Stimulated activated CD4-positive, alpha-beta T cell treated with anti-CD3 and anti-CD28 coated beads, Interleukin-1b, Interleukin-23, amount 100 ng/mL, for 4 hours (primary cell): Measurements from ENCODE around the gene APOBEC2.

Experiments used
- DNase-seq, 2 donors: peaks; one replicate each; pipeline ENCODE4 v3.0.0-alpha.2; 2020; ENCODE audit warnings: low read depth in 2 of 2

APOBEC2 gene

GRCh38 chr6:41085182-41085581 is 32.2 kb downstream of the APOBEC2 start:
- no peak for DNase-seq

- no peak for DNase-seq
These were observed 35.4 kb downstream of the APOBEC2 start for GRCh38 chr6:41088451-41088850.

GRCh38 chr6:41090841-41091761 is 38.1 kb downstream of the APOBEC2 start:
- no peak for DNase-seq

- no peak for DNase-seq
These were observed 39.6 kb downstream of the APOBEC2 start for GRCh38 chr6:41092421-41093140.

- DNase-seq, result no peak
These were observed 40.7 kb downstream of the APOBEC2 start for GRCh38 chr6:41093729-41094128.

GRCh38 chr6:41097467-41098090 is 44.6 kb downstream of the APOBEC2 start:
- no peak for DNase-seq

- no peak for DNase-seq
These were observed 45.4 kb downstream of the APOBEC2 start for GRCh38 chr6:41098366-41098765.

- DNase-seq, result no peak
These were observed 47.9 kb downstream of the APOBEC2 start for GRCh38 chr6:41100871-41101287.

GRCh38 chr6:41103847-41104246 is 50.8 kb downstream of the APOBEC2 start:
- DNase-seq, result no peak

GRCh38 chr6:41111017-41111416 is 58.0 kb downstream of the APOBEC2 start:
- DNase-seq, result no peak
